SK-N-SH treated with all-trans-retinoic acid at 6 μM for 48 hours (cell line): Measurements from ENCODE around the gene TLL2.
A peak's percentile ranks its signal among the peaks of the same experiment; 100 is the strongest.

Source experiments
- ATAC-seq: fragments of 200-7000 bp; cut with Tn5 transposase; 3 replicates; pipeline ENCODE4 v1.9.1; 2020; ENCODE audit warnings: mild to moderate bottlenecking, moderate library complexity
- BACH2 ChIP-seq: fragments of 250-450 bp; sonication (Bioruptor Pico); IDR thresholded peaks from 2 replicates; pipeline ENCODE4 v1.9.0; 2021; ENCODE audit warnings: mild to moderate bottlenecking, borderline replicate concordance
- CSDC2 ChIP-seq: fragments of 250-450 bp; sonication (Bioruptor Pico); IDR thresholded peaks from 2 replicates; pipeline ENCODE4 v1.5.0; 2020; ENCODE audit warnings: mild to moderate bottlenecking, moderate library complexity
- ESRRG ChIP-seq: fragments of 250-450 bp; sonication (Bioruptor Pico); IDR thresholded peaks from 2 replicates; pipeline ENCODE4 v1.6.1; 2021; ENCODE audit warnings: mild to moderate bottlenecking
- GLIS3 ChIP-seq: fragments of 250-450 bp; sonication (Bioruptor Pico); IDR thresholded peaks from 2 replicates; pipeline ENCODE4 v1.5.0; 2020; ENCODE audit warnings: mild to moderate bottlenecking, moderate library complexity
- OSR1 ChIP-seq: fragments of 250-450 bp; sonication (Bioruptor Pico); IDR thresholded peaks from 2 replicates; pipeline ENCODE4 v1.8.0; 2022; ENCODE audit warnings: moderate library complexity, mild to moderate bottlenecking, inconsistent platforms
- RARB ChIP-seq: fragments of 250-450 bp; sonication (Bioruptor Pico); IDR thresholded peaks from 2 replicates; pipeline ENCODE4 v1.8.0; 2021; ENCODE audit warnings: mild to moderate bottlenecking, moderate library complexity
- SNAI2 ChIP-seq: fragments of 250-450 bp; sonication (Bioruptor Pico); IDR thresholded peaks from 2 replicates; pipeline ENCODE4 v1.5.0; 2020; ENCODE audit warnings: mild to moderate bottlenecking, moderate library complexity
- TCF4 ChIP-seq: fragments of 250-450 bp; sonication (Bioruptor Pico); IDR thresholded peaks from 2 replicates; pipeline ENCODE4 v1.8.0; 2021; ENCODE audit warnings: mild to moderate bottlenecking, moderate library complexity, borderline replicate concordance
- TOX ChIP-seq: fragments of 250-450 bp; sonication (Bioruptor Pico); IDR thresholded peaks from 2 replicates; pipeline ENCODE4 v1.8.0; 2021; ENCODE audit warnings: mild to moderate bottlenecking, moderate library complexity, borderline replicate concordance
- ZC3H10 ChIP-seq: fragments of 250-450 bp; sonication (Bioruptor Pico); IDR thresholded peaks from 2 replicates; pipeline ENCODE4 v1.5.1; 2021; ENCODE audit warnings: mild to moderate bottlenecking, moderate library complexity
- ZFP3 ChIP-seq: fragments of 250-450 bp; sonication (Bioruptor Pico); IDR thresholded peaks from 2 replicates; pipeline ENCODE4 v1.5.0; 2020; ENCODE audit warnings: mild to moderate bottlenecking, moderate library complexity
- ZFP30 ChIP-seq: fragments of 450-650 bp; formaldehyde crosslinking; IDR thresholded peaks from 2 replicates; pipeline ENCODE4 v1.5.0; 2022; ENCODE audit warnings: mild to moderate bottlenecking, moderate library complexity
- ZNF565 ChIP-seq: fragments of 450-650 bp; formaldehyde crosslinking; conservative IDR thresholded peaks from 2 replicates; pipeline ENCODE4 v1.5.0; 2020; ENCODE audit warnings: low read depth, mild to moderate bottlenecking, moderate library complexity
- ZNF70 ChIP-seq: fragments of 450-650 bp; formaldehyde crosslinking; IDR thresholded peaks from 2 replicates; pipeline ENCODE4 v1.5.0; 2020; ENCODE audit warnings: mild to moderate bottlenecking, moderate library complexity
- ZNF8 ChIP-seq: fragments of 450-650 bp; formaldehyde crosslinking; IDR thresholded peaks from 2 replicates; pipeline ENCODE4 v1.5.0; 2020; ENCODE audit warnings: mild to moderate bottlenecking, moderate library complexity
- TF ChIP-seq, protein P1 (sequence below): fragments of 250-450 bp; sonication (Bioruptor Pico); IDR thresholded peaks from 2 replicates; pipeline ENCODE4 v1.5.0; 2020; ENCODE audit warnings: mild to moderate bottlenecking, moderate library complexity
- TF ChIP-seq, protein P2 (sequence below): fragments of 250-450 bp; sonication (Bioruptor Pico); IDR thresholded peaks from 2 replicates; pipeline ENCODE4 v1.8.0; 2020; ENCODE audit warnings: mild to moderate bottlenecking, moderate library complexity, borderline replicate concordance
- TF ChIP-seq, protein P3 (sequence below): fragments of 250-450 bp; sonication (Bioruptor Pico); IDR thresholded peaks from 2 replicates; pipeline ENCODE4 v1.5.1; 2021; ENCODE audit warnings: mild to moderate bottlenecking, moderate library complexity
- TF ChIP-seq, protein P4 (sequence below): fragments of 250-450 bp; sonication (Bioruptor Pico); IDR thresholded peaks from 2 replicates; pipeline ENCODE4 v1.8.0; 2021; ENCODE audit warnings: low read depth, mild to moderate bottlenecking, moderate library complexity, borderline replicate concordance

TLL2 gene

DNA sequence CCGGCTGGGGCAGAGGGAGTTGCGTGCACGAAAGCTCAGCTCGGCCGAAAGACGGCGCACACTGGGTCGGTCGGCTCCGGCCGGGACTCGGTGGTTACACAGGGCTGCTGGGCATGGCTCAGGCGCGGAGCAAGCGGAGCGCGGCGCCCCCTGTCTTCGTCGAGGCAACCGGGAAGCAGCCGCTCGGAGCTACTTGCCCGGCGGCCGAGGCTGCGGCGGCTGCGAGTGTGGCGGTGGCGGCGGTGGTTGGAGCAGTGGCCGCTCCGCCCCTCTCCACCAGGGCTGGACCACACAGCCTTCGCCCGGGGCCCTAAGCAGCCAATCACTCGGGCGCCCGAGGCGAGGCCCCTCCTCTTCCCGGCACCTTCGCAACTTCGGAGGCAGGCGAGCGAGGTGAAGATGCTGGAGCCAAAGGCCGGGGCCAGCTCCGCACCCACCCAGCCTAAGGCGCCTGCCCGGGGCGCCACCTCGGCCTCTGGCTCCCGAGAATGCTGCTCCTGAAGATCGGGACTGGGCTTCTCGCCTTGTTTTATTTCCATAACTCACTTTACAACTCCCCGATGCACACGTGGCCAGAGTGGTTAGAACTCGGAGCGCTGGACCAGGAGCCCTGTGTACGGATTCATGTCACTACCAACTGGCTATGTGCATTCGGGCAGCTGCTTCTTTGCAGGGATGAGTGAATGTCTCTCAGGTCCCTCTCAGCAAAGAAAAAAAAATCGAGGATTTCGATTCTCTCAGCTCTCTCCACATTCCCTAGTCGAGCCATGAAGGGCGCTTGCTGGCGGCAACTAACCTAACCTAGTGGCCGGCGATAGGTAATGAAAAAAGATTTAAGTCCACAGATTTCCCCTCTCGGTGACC, at the start of gene TLL2:
TSS of gene TLL2 (minus strand) at position 229 of the 864 bp plus-strand sequence. CDS start 241 bp downstream, outside the sequence.
- no peak for TF ChIP-seq OSR1 (CRISPR knock-in tag)
- TF ChIP-seq RARB (CRISPR knock-in tag), result no peak
- TF ChIP-seq GLIS3, result no peak
- TF ChIP-seq ZNF565 (CRISPR knock-in tag), result no peak
- no peak for TF ChIP-seq ZFP30 (CRISPR knock-in tag)
- TF ChIP-seq, protein P1, sequence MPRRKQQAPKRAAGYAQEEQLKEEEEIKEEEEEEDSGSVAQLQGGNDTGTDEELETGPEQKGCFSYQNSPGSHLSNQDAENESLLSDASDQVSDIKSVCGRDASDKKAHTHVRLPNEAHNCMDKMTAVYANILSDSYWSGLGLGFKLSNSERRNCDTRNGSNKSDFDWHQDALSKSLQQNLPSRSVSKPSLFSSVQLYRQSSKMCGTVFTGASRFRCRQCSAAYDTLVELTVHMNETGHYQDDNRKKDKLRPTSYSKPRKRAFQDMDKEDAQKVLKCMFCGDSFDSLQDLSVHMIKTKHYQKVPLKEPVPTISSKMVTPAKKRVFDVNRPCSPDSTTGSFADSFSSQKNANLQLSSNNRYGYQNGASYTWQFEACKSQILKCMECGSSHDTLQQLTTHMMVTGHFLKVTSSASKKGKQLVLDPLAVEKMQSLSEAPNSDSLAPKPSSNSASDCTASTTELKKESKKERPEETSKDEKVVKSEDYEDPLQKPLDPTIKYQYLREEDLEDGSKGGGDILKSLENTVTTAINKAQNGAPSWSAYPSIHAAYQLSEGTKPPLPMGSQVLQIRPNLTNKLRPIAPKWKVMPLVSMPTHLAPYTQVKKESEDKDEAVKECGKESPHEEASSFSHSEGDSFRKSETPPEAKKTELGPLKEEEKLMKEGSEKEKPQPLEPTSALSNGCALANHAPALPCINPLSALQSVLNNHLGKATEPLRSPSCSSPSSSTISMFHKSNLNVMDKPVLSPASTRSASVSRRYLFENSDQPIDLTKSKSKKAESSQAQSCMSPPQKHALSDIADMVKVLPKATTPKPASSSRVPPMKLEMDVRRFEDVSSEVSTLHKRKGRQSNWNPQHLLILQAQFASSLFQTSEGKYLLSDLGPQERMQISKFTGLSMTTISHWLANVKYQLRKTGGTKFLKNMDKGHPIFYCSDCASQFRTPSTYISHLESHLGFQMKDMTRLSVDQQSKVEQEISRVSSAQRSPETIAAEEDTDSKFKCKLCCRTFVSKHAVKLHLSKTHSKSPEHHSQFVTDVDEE (CRISPR knock-in tag), result no peak
- no peak for TF ChIP-seq TCF4 (CRISPR knock-in tag)
- TF ChIP-seq ZNF8 (CRISPR knock-in tag), result no peak
- TF ChIP-seq, protein P2, sequence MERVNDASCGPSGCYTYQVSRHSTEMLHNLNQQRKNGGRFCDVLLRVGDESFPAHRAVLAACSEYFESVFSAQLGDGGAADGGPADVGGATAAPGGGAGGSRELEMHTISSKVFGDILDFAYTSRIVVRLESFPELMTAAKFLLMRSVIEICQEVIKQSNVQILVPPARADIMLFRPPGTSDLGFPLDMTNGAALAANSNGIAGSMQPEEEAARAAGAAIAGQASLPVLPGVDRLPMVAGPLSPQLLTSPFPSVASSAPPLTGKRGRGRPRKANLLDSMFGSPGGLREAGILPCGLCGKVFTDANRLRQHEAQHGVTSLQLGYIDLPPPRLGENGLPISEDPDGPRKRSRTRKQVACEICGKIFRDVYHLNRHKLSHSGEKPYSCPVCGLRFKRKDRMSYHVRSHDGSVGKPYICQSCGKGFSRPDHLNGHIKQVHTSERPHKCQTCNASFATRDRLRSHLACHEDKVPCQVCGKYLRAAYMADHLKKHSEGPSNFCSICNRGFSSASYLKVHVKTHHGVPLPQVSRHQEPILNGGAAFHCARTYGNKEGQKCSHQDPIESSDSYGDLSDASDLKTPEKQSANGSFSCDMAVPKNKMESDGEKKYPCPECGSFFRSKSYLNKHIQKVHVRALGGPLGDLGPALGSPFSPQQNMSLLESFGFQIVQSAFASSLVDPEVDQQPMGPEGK (CRISPR knock-in tag), result no peak
- TF ChIP-seq BACH2 (CRISPR knock-in tag), result no peak
- no peak for TF ChIP-seq ZC3H10 (CRISPR knock-in tag)
- TF ChIP-seq ESRRG (CRISPR knock-in tag), result no peak
- no peak for TF ChIP-seq ZFP3 (CRISPR knock-in tag)
- TF ChIP-seq TOX, result no peak
- no peak for TF ChIP-seq ZNF70 (CRISPR knock-in tag)
- TF ChIP-seq, protein P3, sequence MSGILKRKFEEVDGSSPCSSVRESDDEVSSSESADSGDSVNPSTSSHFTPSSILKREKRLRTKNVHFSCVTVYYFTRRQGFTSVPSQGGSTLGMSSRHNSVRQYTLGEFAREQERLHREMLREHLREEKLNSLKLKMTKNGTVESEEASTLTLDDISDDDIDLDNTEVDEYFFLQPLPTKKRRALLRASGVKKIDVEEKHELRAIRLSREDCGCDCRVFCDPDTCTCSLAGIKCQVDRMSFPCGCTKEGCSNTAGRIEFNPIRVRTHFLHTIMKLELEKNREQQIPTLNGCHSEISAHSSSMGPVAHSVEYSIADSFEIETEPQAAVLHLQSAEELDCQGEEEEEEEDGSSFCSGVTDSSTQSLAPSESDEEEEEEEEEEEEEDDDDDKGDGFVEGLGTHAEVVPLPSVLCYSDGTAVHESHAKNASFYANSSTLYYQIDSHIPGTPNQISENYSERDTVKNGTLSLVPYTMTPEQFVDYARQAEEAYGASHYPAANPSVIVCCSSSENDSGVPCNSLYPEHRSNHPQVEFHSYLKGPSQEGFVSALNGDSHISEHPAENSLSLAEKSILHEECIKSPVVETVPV (CRISPR knock-in tag), result no peak
- TF ChIP-seq, protein P4, sequence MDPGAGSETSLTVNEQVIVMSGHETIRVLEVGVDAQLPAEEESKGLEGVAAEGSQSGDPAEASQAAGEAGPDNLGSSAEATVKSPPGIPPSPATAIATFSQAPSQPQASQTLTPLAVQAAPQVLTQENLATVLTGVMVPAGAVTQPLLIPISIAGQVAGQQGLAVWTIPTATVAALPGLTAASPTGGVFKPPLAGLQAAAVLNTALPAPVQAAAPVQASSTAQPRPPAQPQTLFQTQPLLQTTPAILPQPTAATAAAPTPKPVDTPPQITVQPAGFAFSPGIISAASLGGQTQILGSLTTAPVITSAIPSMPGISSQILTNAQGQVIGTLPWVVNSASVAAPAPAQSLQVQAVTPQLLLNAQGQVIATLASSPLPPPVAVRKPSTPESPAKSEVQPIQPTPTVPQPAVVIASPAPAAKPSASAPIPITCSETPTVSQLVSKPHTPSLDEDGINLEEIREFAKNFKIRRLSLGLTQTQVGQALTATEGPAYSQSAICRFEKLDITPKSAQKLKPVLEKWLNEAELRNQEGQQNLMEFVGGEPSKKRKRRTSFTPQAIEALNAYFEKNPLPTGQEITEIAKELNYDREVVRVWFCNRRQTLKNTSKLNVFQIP (CRISPR knock-in tag), result no peak
- no peak for TF ChIP-seq CSDC2 (CRISPR knock-in tag)
- ATAC-seq, result peak; percentile 96

DNA sequence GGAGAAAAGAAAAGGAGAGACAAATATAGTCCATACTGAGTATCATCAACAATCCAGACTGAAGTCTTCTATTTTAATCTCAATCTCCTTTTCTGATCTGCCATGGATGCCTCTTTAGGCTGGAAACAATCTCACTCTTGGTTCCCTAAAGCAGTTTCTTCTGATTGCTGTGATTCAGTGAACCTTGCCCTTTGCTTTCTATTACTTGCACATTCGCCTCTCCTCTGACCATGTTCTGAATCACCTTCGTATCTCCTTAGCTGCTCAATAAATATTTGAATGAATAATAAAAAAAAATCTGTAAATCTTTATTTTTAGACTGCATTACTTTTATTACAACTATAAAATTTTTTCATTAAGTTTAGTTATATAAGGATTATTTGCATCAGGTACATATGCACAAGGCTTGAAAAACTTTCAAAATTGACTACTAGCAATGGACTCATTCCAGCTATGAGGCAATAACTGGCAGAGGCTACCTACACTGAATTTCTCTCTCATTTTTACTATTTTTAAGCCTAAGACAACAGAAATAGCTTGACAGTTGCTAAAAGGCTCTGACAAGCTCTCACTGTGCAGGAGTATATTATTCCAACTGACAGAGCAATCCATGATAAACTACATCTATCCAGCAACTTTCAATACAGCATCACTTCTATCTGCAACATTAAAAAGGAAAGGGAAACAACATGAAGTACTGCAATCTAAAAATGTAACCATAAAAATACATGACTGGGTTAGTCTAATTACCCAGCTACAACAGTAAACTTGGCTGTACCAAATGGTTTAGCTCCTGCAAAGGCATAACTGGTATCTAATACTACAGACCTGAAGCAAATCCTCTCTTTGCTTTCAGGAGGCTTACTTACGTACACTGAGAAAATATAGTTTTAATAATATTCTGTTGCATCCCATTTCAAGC, 47.5 kb upstream of the TLL2 start:
- no peak for ATAC-seq
- TF ChIP-seq SNAI2 (CRISPR knock-in tag) (no peak), ESRRG (CRISPR knock-in tag) (no peak)

DNA sequence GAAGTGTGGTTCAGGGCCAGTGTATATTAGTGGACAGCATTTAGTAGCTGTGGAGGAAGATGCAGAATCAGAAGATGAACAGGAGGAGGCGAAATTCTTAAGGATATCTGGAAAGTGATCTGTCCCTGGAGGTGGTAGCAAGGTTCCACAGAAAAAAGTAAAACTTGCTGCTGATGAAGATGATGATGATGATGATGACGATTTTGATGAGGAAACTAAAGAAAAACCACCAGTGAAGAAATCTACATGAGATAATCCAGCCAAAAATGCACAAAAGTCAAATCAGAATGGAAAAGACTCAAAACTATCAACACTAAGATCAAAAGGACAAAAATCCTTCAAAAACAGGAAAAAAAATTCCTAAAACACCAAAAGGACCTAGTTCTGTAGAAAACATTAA, 46.8 kb upstream of the TLL2 start:
- ATAC-seq, result no peak
- TF ChIP-seq, protein P1 (CRISPR knock-in tag), result no peak
- TF ChIP-seq ZC3H10 (CRISPR knock-in tag) (no peak), TCF4 (CRISPR knock-in tag) (no peak), ZFP30 (CRISPR knock-in tag) (no peak), BACH2 (CRISPR knock-in tag) (no peak), SNAI2 (CRISPR knock-in tag) (no peak), ZNF565 (CRISPR knock-in tag) (no peak), CSDC2 (CRISPR knock-in tag) (no peak), ZNF70 (CRISPR knock-in tag) (no peak), ZNF8 (CRISPR knock-in tag) (no peak)
- TF ChIP-seq, protein P4 (CRISPR knock-in tag), result no peak
- TF ChIP-seq, protein P3 (CRISPR knock-in tag), result no peak
- TF ChIP-seq, all 23 proteins: peak for 0
